HEK293 (cell line): ENCODE results near the gene MRPL43.
A peak's percentile ranks its signal among the peaks of the same experiment; 100 is the strongest.

ENCODE experiments used
- CTCF ChIA-PET: fragments of 350-600 bp; formaldehyde crosslinking; extraction: SDS; loops from one replicate; lab custom pipeline; 2021; ENCODE audit warnings: antibody characterized with exemption; lab: Yijun Ruan, JAX
- POLR2A ChIA-PET: fragments of 300-600 bp; formaldehyde crosslinking; extraction: SDS; loops from one replicate; lab custom pipeline; 2020; ENCODE audit warnings: antibody characterized with exemption, inconsistent platforms; lab: Yijun Ruan, JAX
- H3K27ac ChIP-seq: fragments of 200-500 bp; sonication (Bioruptor generic); 2 replicates; pipeline ENCODE4 v1.5.1; 2014; ENCODE audit warnings: low read depth, low read length, control low read depth, inconsistent platforms; ENCODE audit errors: extremely low read depth
- H3K36me3 ChIP-seq, 2 experiments: fragments of 200-500 bp in 1 of 2; sonication (Bioruptor generic) in 1 of 2; 1 replicate in 1 of 2; 2 replicates in 1 of 2; pipeline ENCODE4 v1.5.1; 2014 to 2017; ENCODE audit warnings: inconsistent platforms in 2 of 2, low read length in 2 of 2; ENCODE audit not compliant: control insufficient read depth in 2 of 2, insufficient read depth in 1 of 2
- H3K4me1 ChIP-seq: fragments of 200-500 bp; sonication (Bioruptor generic); 2 replicates; pipeline ENCODE4 v1.5.1; 2014; ENCODE audit warnings: mild to moderate bottlenecking, low read length, inconsistent platforms; ENCODE audit not compliant: control insufficient read depth, insufficient read depth
- H3K4me3 ChIP-seq: 2 replicates; pipeline ENCODE4 v1.5.1; 2011; ENCODE audit warnings: low read depth, mild to moderate bottlenecking, control low read depth, low read length, moderate library complexity
- H3K9me3 ChIP-seq: fragments of 200-500 bp; sonication (Bioruptor generic); 2 replicates; pipeline ENCODE4 v1.5.1; 2014; ENCODE audit warnings: low read depth, low read length, inconsistent platforms; ENCODE audit not compliant: control insufficient read depth, insufficient read depth
- EGR2 ChIP-seq: fragments of 450-650 bp; formaldehyde crosslinking; IDR thresholded peaks from 2 replicates; pipeline ENCODE4 v1.5.1; 2016; ENCODE audit warnings: low read depth, missing biosample characterization, missing genetic modification characterization
- GFI1B ChIP-seq: fragments of 450-650 bp; formaldehyde crosslinking; IDR thresholded peaks from 2 replicates; pipeline ENCODE4 v1.5.1; 2016; ENCODE audit warnings: missing biosample characterization, missing genetic modification characterization
- KLF1 ChIP-seq: fragments of 450-650 bp; formaldehyde crosslinking; IDR thresholded peaks from 2 replicates; pipeline ENCODE4 v1.5.1; 2016; ENCODE audit warnings: missing biosample characterization, missing genetic modification characterization
- KLF8 ChIP-seq: fragments of 450-650 bp; formaldehyde crosslinking; IDR thresholded peaks from 2 replicates; pipeline ENCODE4 v1.5.1; 2016; ENCODE audit warnings: missing biosample characterization, missing genetic modification characterization
- KLF9 ChIP-seq: fragments of 450-650 bp; formaldehyde crosslinking; IDR thresholded peaks from 2 replicates; pipeline ENCODE4 v1.5.1; 2016; ENCODE audit warnings: missing biosample characterization, missing genetic modification characterization, low read depth
- SCRT2 ChIP-seq: fragments of 450-650 bp; formaldehyde crosslinking; IDR thresholded peaks from 2 replicates; pipeline ENCODE4 v1.5.1; 2016; ENCODE audit warnings: missing biosample characterization, missing genetic modification characterization
- SP2 ChIP-seq: fragments of 450-650 bp; formaldehyde crosslinking; IDR thresholded peaks from 2 replicates; pipeline ENCODE4 v1.5.1; 2016; ENCODE audit warnings: missing biosample characterization, missing genetic modification characterization
- SP3 ChIP-seq: fragments of 450-650 bp; formaldehyde crosslinking; IDR thresholded peaks from 2 replicates; pipeline ENCODE4 v1.5.1; 2016; ENCODE audit warnings: missing biosample characterization, missing genetic modification characterization
- ZEB2 ChIP-seq: fragments of 450-650 bp; formaldehyde crosslinking; IDR thresholded peaks from 2 replicates; pipeline ENCODE4 v1.5.1; 2016; ENCODE audit warnings: missing biosample characterization, missing genetic modification characterization
- ZFHX2 ChIP-seq: fragments of 450-650 bp; formaldehyde crosslinking; conservative IDR thresholded peaks from 2 replicates; pipeline ENCODE4 v1.5.1; 2016; ENCODE audit warnings: missing biosample characterization, missing genetic modification characterization
- ZNF214 ChIP-seq: fragments of 450-650 bp; formaldehyde crosslinking; IDR thresholded peaks from 2 replicates; pipeline ENCODE4 v1.5.1; 2017; ENCODE audit warnings: missing biosample characterization, mild to moderate bottlenecking, missing genetic modification characterization, borderline replicate concordance
- ZNF23 ChIP-seq: fragments of 450-650 bp; formaldehyde crosslinking; IDR thresholded peaks from 2 replicates; pipeline ENCODE4 v1.5.1; 2016; ENCODE audit warnings: missing biosample characterization, missing genetic modification characterization, borderline replicate concordance
- ZNF266 ChIP-seq: fragments of 450-650 bp; formaldehyde crosslinking; IDR thresholded peaks from 2 replicates; pipeline ENCODE4 v1.5.1; 2016; ENCODE audit warnings: missing biosample characterization, missing genetic modification characterization, low read depth
- ZNF366 ChIP-seq: fragments of 450-650 bp; formaldehyde crosslinking; conservative IDR thresholded peaks from 2 replicates; pipeline ENCODE4 v1.5.1; 2016; ENCODE audit warnings: missing biosample characterization, missing genetic modification characterization
- ZNF398 ChIP-seq: fragments of 450-650 bp; formaldehyde crosslinking; IDR thresholded peaks from 2 replicates; pipeline ENCODE4 v1.5.1; 2017; ENCODE audit warnings: missing biosample characterization, missing genetic modification characterization
- ZNF423 ChIP-seq: fragments of 450-650 bp; formaldehyde crosslinking; IDR thresholded peaks from 2 replicates; pipeline ENCODE4 v1.5.1; 2016; ENCODE audit warnings: missing biosample characterization, missing genetic modification characterization
- ZNF501 ChIP-seq: fragments of 450-650 bp; formaldehyde crosslinking; IDR thresholded peaks from 2 replicates; pipeline ENCODE4 v1.5.1; 2016; ENCODE audit warnings: missing biosample characterization, missing genetic modification characterization
- ZNF580 ChIP-seq: fragments of 450-650 bp; formaldehyde crosslinking; IDR thresholded peaks from 2 replicates; pipeline ENCODE4 v1.5.1; 2016; ENCODE audit warnings: missing biosample characterization, missing genetic modification characterization
- ZNF600 ChIP-seq: fragments of 450-650 bp; formaldehyde crosslinking; IDR thresholded peaks from 2 replicates; pipeline ENCODE4 v1.5.1; 2016; ENCODE audit warnings: missing biosample characterization, missing genetic modification characterization
- ZNF629 ChIP-seq: fragments of 450-650 bp; formaldehyde crosslinking; IDR thresholded peaks from 2 replicates; pipeline ENCODE4 v1.5.1; 2017; ENCODE audit warnings: missing biosample characterization, missing genetic modification characterization
- ZSCAN4 ChIP-seq: fragments of 450-650 bp; formaldehyde crosslinking; IDR thresholded peaks from 2 replicates; pipeline ENCODE4 v1.5.1; 2017; ENCODE audit warnings: missing biosample characterization, missing genetic modification characterization
- ZSCAN5A ChIP-seq: fragments of 450-650 bp; formaldehyde crosslinking; IDR thresholded peaks from 2 replicates; pipeline ENCODE4 v1.5.1; 2016; ENCODE audit warnings: missing biosample characterization, missing genetic modification characterization

The MRPL43 gene

GRCh38 chr10:100972115-100972903 is 15.0 kb downstream of the MRPL43 start (continued):
- TF ChIP-seq ZSCAN5A (tag by site-specific recombination) (no peak), ZNF266 (tag by site-specific recombination) (no peak), ZNF580 (no peak)

- no peak overlapping the region for H3K4me3 ChIP-seq
- no peaks in the 10 kb centered on the region for H3K9me3 ChIP-seq
- peaks cover 0 to 4% of the 10 kb centered on the region in 2 experiments; a peak in 1 of 3 replicates for H3K36me3 ChIP-seq
- no peaks in the 10 kb centered on the region for H3K4me1 ChIP-seq
- POLR2A ChIA-PET: interaction anchor here (0.6 to 0.7 kb wide), 2 partner anchors 16 to 1318 kb away, joined by 3 read pairs; partner anchors contain the start of genes MRPL43 and TWNK
- CTCF ChIA-PET: interaction anchor here (0.5 kb wide), 1 partner anchor 43 kb away, joined by 3 read pairs; no protein-coding TSS in a partner anchor
- TF ChIP-seq ZNF501 (tag by site-specific recombination) (no peak), KLF1 (tag by site-specific recombination) (peak; percentile 33; the same call in 1 of the 2 replicates), SCRT2 (tag by site-specific recombination) (peak; percentile 31; the same call in 1 of the 2 replicates), ZNF23 (tag by site-specific recombination) (no peak), ZEB2 (tag by site-specific recombination) (no peak), ZNF423 (no peak), ZNF366 (no peak)
- no peak overlapping the region for H3K27ac ChIP-seq
Observed at GRCh38 chr10:100970914-100971811, 16.1 kb downstream of the MRPL43 start.

GRCh38 chr10:100970076-100970913 is 17.0 kb downstream of the MRPL43 start:
- H3K9me3 ChIP-seq: no peaks in the 10 kb centered on the region
- POLR2A ChIA-PET: interaction anchor here (1.0 kb wide), 1 partner anchor 72 kb away, joined by 3 read pairs; no protein-coding TSS in a partner anchor
- TF ChIP-seq GFI1B (no peak), ZNF600 (tag by site-specific recombination) (0 out of 2 replicates have a peak, but pooled peaks have one; percentile 29), SP3 (tag by site-specific recombination) (peak; percentile 46), SP2 (tag by site-specific recombination) (peak; percentile 40), ZNF214 (tag by site-specific recombination) (no peak), ZSCAN4 (peak; percentile 48; the same call in 1 of the 2 replicates), ZFHX2 (tag by site-specific recombination) (peak; percentile 96), KLF9 (tag by site-specific recombination) (peak; percentile 77), EGR2 (tag by site-specific recombination) (peak; percentile 96), ZNF629 (tag by site-specific recombination) (no peak), KLF1 (tag by site-specific recombination) (peak; percentile 42; the same call in 1 of the 2 replicates), KLF8 (tag by site-specific recombination) (0 out of 2 replicates have a peak, but pooled peaks have one; percentile 36), ZNF398 (peak; percentile 58; the same call in 1 of the 2 replicates)
- TF ChIP-seq, all 188 proteins: peak for 10
- CTCF ChIA-PET: interaction anchor here (0.5 to 0.8 kb wide), 3 partner anchors 36 to 119 kb away, joined by 3 to 4 read pairs (median 3); no protein-coding TSS in a partner anchor
- Histone ChIP-seq H3K36me3 (peaks cover 7 to 8% of the 10 kb centered on the region in 2 experiments; a peak in 2 of 3 replicates), H3K27ac (no peak overlapping the region), H3K4me3 (peak overlapping the region; percentile 53; the same call in 1 of the 2 replicates), H3K4me1 (no peaks in the 10 kb centered on the region)
